ENCODE results near the gene RAPGEF6.

GRCh38 chr5:131533836-131534235 is 101.2 kb downstream of the RAPGEF6 start:
- TF ChIP-seq POLR2A (IDR thresholded peaks at IDR 0.05; ENCODE audit: low read length) (no peak), GATA1 (IDR thresholded peaks at IDR 0.05; ENCODE audit: low read depth, low read length) (no peak)

All from erythroblast (primary cell).